Panc1 (cell line): ENCODE data around the gene CMTM6. TPM values are rescaled to one million over a fixed set of nuclear protein-coding genes. Genes with fewer than 3 reads are reported as not detected.

ENCODE experiments used
- ATAC-seq: fragments of 200-7000 bp; cut with Tn5 transposase; 2 replicates; pipeline ENCODE4 v1.9.1; 2020; ENCODE audit warnings: mild to moderate bottlenecking, moderate library complexity
- BruUV-seq: library from RNA; stranded (reverse); fragments of 400-500 nt; replicated peaks from 2 replicates; lab custom pipeline; 2021; lab: Mats Ljungman, UMichigan
- CTCF ChIA-PET: fragments of 300-600 bp; sonication (Branson Sonifier 250); formaldehyde crosslinking; loops from one replicate; lab custom pipeline; 2022; ENCODE audit warnings: antibody characterized with exemption; lab: Charles Lee
- POLR2A ChIA-PET: fragments of 300-600 bp; sonication (Branson Sonifier 250); formaldehyde crosslinking; loops from one replicate; lab custom pipeline; 2022; ENCODE audit warnings: antibody characterized with exemption; lab: Charles Lee
- DNase-seq: peaks from one replicate; pipeline ENCODE4 v3.0.0-alpha.2; 2010; ENCODE audit warnings: low read depth, low spot score
- H3K27ac ChIP-seq: 2 replicates; pipeline ENCODE4 v1.5.1; 2011; ENCODE audit warnings: mild to moderate bottlenecking, low read length, inconsistent platforms
- H3K27me3 ChIP-seq: fragments of 200-500 bp; sonication (Bioruptor generic); 2 replicates; pipeline ENCODE4 v1.6.0; 2014; ENCODE audit warnings: low read length, inconsistent platforms; ENCODE audit not compliant: control insufficient read depth, insufficient read depth
- H3K36me3 ChIP-seq: fragments of 200-500 bp; sonication (Bioruptor generic); 2 replicates; pipeline ENCODE4 v1.5.1; 2014; ENCODE audit warnings: inconsistent platforms, mild to moderate bottlenecking, low read length, moderate library complexity; ENCODE audit not compliant: control insufficient read depth, insufficient read depth
- H3K4me1 ChIP-seq: 2 replicates; pipeline ENCODE4 v1.5.1; 2011; ENCODE audit warnings: inconsistent platforms, mild to moderate bottlenecking, low read length, moderate library complexity; ENCODE audit not compliant: control insufficient read depth, insufficient read depth
- H3K4me3 ChIP-seq, 2 experiments: 2 replicates each; pipeline ENCODE4 v1.5.1; 2011 to 2012; ENCODE audit warnings: low read depth in 2 of 2, low read length in 2 of 2, mild to moderate bottlenecking in 2 of 2, inconsistent platforms in 1 of 2, moderate library complexity in 1 of 2
- H3K9me3 ChIP-seq: fragments of 200-500 bp; sonication (Bioruptor generic); 2 replicates; pipeline ENCODE4 v1.5.1; 2014; ENCODE audit warnings: low read depth, mild to moderate bottlenecking, inconsistent platforms, low read length, moderate library complexity; ENCODE audit not compliant: control insufficient read depth, insufficient read depth
- CTCF ChIP-seq: fragments of 450-650 bp; IDR thresholded peaks from 2 replicates; pipeline ENCODE4 v1.5.1; 2017; ENCODE audit warnings: mild to moderate bottlenecking
- POLR2AphosphoS5 ChIP-seq: IDR thresholded peaks from 2 replicates; pipeline ENCODE4 v1.6.1; 2012; ENCODE audit warnings: mild to moderate bottlenecking, low read depth, low read length, moderate library complexity
- REST ChIP-seq, 2 experiments: IDR thresholded peaks; 2 replicates each; pipeline ENCODE4 v1.6.1; 2011 to 2012; ENCODE audit warnings: low read depth in 2 of 2, control low read depth in 1 of 2, low read length in 1 of 2, mild to moderate bottlenecking in 1 of 2, moderate library complexity in 1 of 2; ENCODE audit not compliant: insufficient read depth in 1 of 2
- SIN3A ChIP-seq: IDR thresholded peaks from 2 replicates; pipeline ENCODE4 v1.6.1; 2012; ENCODE audit warnings: low read depth, mild to moderate bottlenecking, low read length, moderate library complexity, borderline replicate concordance; ENCODE audit not compliant: insufficient read depth
- TCF7L2 ChIP-seq: IDR thresholded peaks from 2 replicates; pipeline ENCODE4 v1.6.1; 2011; ENCODE audit warnings: mild to moderate bottlenecking, low read depth, low read length, inconsistent platforms
- in situ Hi-C: cut with HindIII; loops from 2 replicates; pipeline ENCODE4 v1.10.0; 2016; ENCODE audit warnings: low sequenced_read_pairs, low pct_unique_long_range_greater_than_20kb
- intact Hi-C: fragments of 100-400 bp; cut with micrococcal nuclease; formaldehyde crosslinking; loops from one replicate; pipeline ENCODE4 v1.10.0; 2022; ENCODE audit not compliant: unreplicated experiment
- total RNA-seq: library from RNA; stranded (reverse); gene quantifications from one replicate; pipeline ENCODE4 v1.2.1, GENCODE V29; 2021; ENCODE audit not compliant: unreplicated experiment

Gene CMTM6
- total RNA-seq, 1 experiment from 2014 or later, result 56.4 TPM

- Histone ChIP-seq H3K9me3 (no peaks in the 10 kb centered on the region), H3K4me1 (peaks cover 14% of the 10 kb centered on the region; the same call in 1 of the 2 replicates), H3K27me3 (no peaks in the 10 kb centered on the region), H3K36me3 (no peaks in the 10 kb centered on the region; the same call in 1 of the 2 replicates), H3K4me3 (no peak overlapping the region), H3K27ac (no peak overlapping the region)
- intact Hi-C loops (no loop called here), in situ Hi-C loops (no loop called here)
- no peak for TF ChIP-seq CTCF
- TF ChIP-seq TCF7L2, result no peak
- no peak for TF ChIP-seq SIN3A
- TF ChIP-seq POLR2AphosphoS5, result no peak
- TF ChIP-seq REST (IDR thresholded peaks at IDR 0.05; ENCODE audit: insufficient read depth in 1 of 2, low read depth in 2 of 2, low read length in 1 of 2), result no peak
- CTCF ChIA-PET, result no interaction called here
- POLR2A ChIA-PET, result no interaction called here
- ATAC-seq, result no peak
- no peak for DNase-seq
- BruUV-seq, result no TSS peak
Observed at GRCh38 chr3:32498992-32499391, 3.7 kb downstream of the CMTM6 start.

- H3K9me3 ChIP-seq, result no peaks in the 10 kb centered on the region
- H3K36me3 ChIP-seq, result no peaks in the 10 kb centered on the region; the same call in 1 of the 2 replicates
- H3K4me1 ChIP-seq, result peaks cover 21% of the 10 kb centered on the region; the same call in 1 of the 2 replicates
- intact Hi-C loops, result no loop called here
- POLR2A ChIA-PET, result interaction anchor here (0.7 kb wide), 1 partner anchor 62 kb away, joined by 4 read pairs; no protein-coding TSS in a partner anchor
- H3K4me3 ChIP-seq, result no peak overlapping the region
- CTCF ChIA-PET, result no interaction called here
- no TSS peak for BruUV-seq
- DNase-seq (no peak), ATAC-seq (no peak)
- H3K27ac ChIP-seq, result no peak overlapping the region
- TF ChIP-seq REST (IDR thresholded peaks at IDR 0.05; ENCODE audit: insufficient read depth in 1 of 2, low read depth in 2 of 2, low read length in 1 of 2) (no peak), CTCF (no peak), SIN3A (no peak), TCF7L2 (no peak), POLR2AphosphoS5 (no peak)
- in situ Hi-C loops, result no loop called here
- H3K27me3 ChIP-seq, result no peaks in the 10 kb centered on the region
Observed at GRCh38 chr3:32498252-32498651, 4.4 kb downstream of the CMTM6 start.
